Endodermal cell (in vitro differentiated cells): ENCODE data around the gene B4GALNT4. TPM values are rescaled to one million over a fixed set of nuclear protein-coding genes. Genes with fewer than 3 reads are reported as not detected.
A peak's percentile ranks its signal among the peaks of the same experiment; 100 is the strongest.
"Not testable (repeated sequence)": the region's sequence is repeated elsewhere in the genome, so short reads cannot be mapped to it uniquely, and the experiment has no call there.

Experiments
- DNase-seq: peaks from one replicate; pipeline ENCODE4 v3.0.0-alpha.2; 2017
- H3K27ac ChIP-seq: 2 replicates; pipeline ENCODE4 v1.5.1; 2013; ENCODE audit warnings: mild to moderate bottlenecking, low read depth, low read length, moderate library complexity
- H3K27me3 ChIP-seq: 2 replicates; pipeline ENCODE4 v1.6.1; 2013; ENCODE audit warnings: mild to moderate bottlenecking, low read length, moderate library complexity; ENCODE audit not compliant: insufficient read depth, control insufficient read depth, poor library complexity, severe bottlenecking
- H3K36me3 ChIP-seq: 2 replicates; pipeline ENCODE4 v1.7.0; 2013; ENCODE audit warnings: mild to moderate bottlenecking, low read length, moderate library complexity; ENCODE audit not compliant: control insufficient read depth, insufficient read depth
- H3K4me1 ChIP-seq: one replicate; pipeline ENCODE4 v1.7.0; 2013; ENCODE audit warnings: low read length; ENCODE audit not compliant: control insufficient read depth, insufficient read depth
- H3K4me3 ChIP-seq: 2 replicates; pipeline ENCODE4 v1.5.1; 2013; ENCODE audit warnings: mild to moderate bottlenecking, low read length, moderate library complexity
- H3K9ac ChIP-seq: 2 replicates; pipeline ENCODE4 v1.6.1; 2013; ENCODE audit warnings: mild to moderate bottlenecking, low read length, moderate library complexity; ENCODE audit not compliant: poor library complexity, severe bottlenecking; ENCODE audit errors: extremely low read depth
- H3K9me3 ChIP-seq: 2 replicates; pipeline ENCODE4 v1.6.1; 2013; ENCODE audit warnings: mild to moderate bottlenecking, low read length, moderate library complexity; ENCODE audit not compliant: control insufficient read depth
- H3K27ac Mint-ChIP-seq: 2 replicates; pipeline ENCODE4 v1.8.0; 2020; ENCODE audit warnings: mixed read lengths
- H3K27me3 Mint-ChIP-seq: 2 replicates; pipeline ENCODE4 v1.8.0; 2021; ENCODE audit warnings: mild to moderate bottlenecking, mixed read lengths; ENCODE audit not compliant: insufficient read depth
- H3K36me3 Mint-ChIP-seq: 2 replicates; pipeline ENCODE4 v1.8.0; 2020; ENCODE audit warnings: low read depth, mixed read lengths
- H3K4me1 Mint-ChIP-seq: 2 replicates; pipeline ENCODE4 v1.8.0; 2020; ENCODE audit warnings: mixed read lengths
- H3K4me3 Mint-ChIP-seq: 2 replicates; pipeline ENCODE4 v1.8.0; 2020; ENCODE audit warnings: mild to moderate bottlenecking, moderate library complexity, mixed read lengths
- H3K9me3 Mint-ChIP-seq: 2 replicates; pipeline ENCODE4 v1.8.0; 2020; ENCODE audit warnings: mild to moderate bottlenecking, mixed read lengths
- WGBS, 2 experiments: methylation state at CpG; one replicate each; pipeline versions ENCODE4 v1.1.5 to v1.1.7; 2013; ENCODE audit warnings: missing lambda C conversion rate in 2 of 2, mixed read lengths in 1 of 2; ENCODE audit not compliant: insufficient coverage in 1 of 2, insufficient read length in 1 of 2; 5-methylcytosine and 5-hydroxymethylcytosine counted together
- long read RNA-seq, 4 experiments: library from polyadenylated mRNA in 2 of 4; library from RNA in 1 of 4; library from capped mRNA in 1 of 4; stranded (forward) in 3 of 4; unstranded in 1 of 4; transcript quantifications; one replicate each; pipeline ENCODE4 v2.0.0, GENCODE V29; 2020 to 2021; ENCODE audit warnings: inconsistent platforms in 1 of 4
- polyA plus RNA-seq, 2 experiments: library from polyadenylated mRNA; stranded (reverse); fragments of 50-300 nt; gene quantifications; one replicate each; pipeline ENCODE4 v1.2.3, GENCODE V29; 2013
- total RNA-seq, 2 donors: library from RNA; stranded (reverse); fragmentation: NEBNext Ultra II Directional in 1 of 2; extraction: Animal tissue kit (Norgen Biotek cat#: 25700) in 1 of 2; gene quantifications; 2 replicates in 1 of 2; 3 replicates in 1 of 2; pipeline ENCODE4 v1.2.1, GENCODE V29; 2021
- TF ChIP-seq, protein P1 (sequence below): fragments of 200-600 bp; sonication (generic); conservative IDR thresholded peaks from 2 replicates; pipeline ENCODE4 v1.5.0; 2021; ENCODE audit warnings: antibody characterized with exemption, mild to moderate bottlenecking

Gene B4GALNT4, protein sequence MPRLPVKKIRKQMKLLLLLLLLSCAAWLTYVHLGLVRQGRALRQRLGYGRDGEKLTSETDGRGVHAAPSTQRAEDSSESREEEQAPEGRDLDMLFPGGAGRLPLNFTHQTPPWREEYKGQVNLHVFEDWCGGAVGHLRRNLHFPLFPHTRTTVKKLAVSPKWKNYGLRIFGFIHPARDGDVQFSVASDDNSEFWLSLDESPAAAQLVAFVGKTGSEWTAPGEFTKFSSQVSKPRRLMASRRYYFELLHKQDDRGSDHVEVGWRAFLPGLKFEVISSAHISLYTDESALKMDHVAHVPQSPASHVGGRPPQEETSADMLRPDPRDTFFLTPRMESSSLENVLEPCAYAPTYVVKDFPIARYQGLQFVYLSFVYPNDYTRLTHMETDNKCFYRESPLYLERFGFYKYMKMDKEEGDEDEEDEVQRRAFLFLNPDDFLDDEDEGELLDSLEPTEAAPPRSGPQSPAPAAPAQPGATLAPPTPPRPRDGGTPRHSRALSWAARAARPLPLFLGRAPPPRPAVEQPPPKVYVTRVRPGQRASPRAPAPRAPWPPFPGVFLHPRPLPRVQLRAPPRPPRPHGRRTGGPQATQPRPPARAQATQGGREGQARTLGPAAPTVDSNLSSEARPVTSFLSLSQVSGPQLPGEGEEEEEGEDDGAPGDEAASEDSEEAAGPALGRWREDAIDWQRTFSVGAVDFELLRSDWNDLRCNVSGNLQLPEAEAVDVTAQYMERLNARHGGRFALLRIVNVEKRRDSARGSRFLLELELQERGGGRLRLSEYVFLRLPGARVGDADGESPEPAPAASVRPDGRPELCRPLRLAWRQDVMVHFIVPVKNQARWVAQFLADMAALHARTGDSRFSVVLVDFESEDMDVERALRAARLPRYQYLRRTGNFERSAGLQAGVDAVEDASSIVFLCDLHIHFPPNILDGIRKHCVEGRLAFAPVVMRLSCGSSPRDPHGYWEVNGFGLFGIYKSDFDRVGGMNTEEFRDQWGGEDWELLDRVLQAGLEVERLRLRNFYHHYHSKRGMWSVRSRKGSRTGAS
- 100 to 1,000 TPM; 109 to 118 TPM for total RNA-seq
- 126 TPM for polyA plus RNA-seq (2013, experiment 1 of 2)
- 105 TPM for polyA plus RNA-seq (2013, experiment 2 of 2)
- long read RNA-seq, experiment 1, partial matches to known transcripts: 13 of 15 reads
- long read RNA-seq, experiment 1, other reads (novel, unspliced or antisense): 2 of 15 reads
- long read RNA-seq, experiment 2, transcript B4GALNT4-201 (20 exons, 3,444 nt): major isoform, 18 of 59 reads
- long read RNA-seq, experiment 2, partial matches to known transcripts: 27 of 59 reads
- long read RNA-seq, experiment 2, other reads (novel, unspliced or antisense): 14 of 59 reads
- long read RNA-seq, experiment 3, partial matches to known transcripts: 12 of 15 reads
- long read RNA-seq, experiment 3, other reads (novel, unspliced or antisense): 3 of 15 reads
- long read RNA-seq, experiment 4: 0 reads

DNA sequence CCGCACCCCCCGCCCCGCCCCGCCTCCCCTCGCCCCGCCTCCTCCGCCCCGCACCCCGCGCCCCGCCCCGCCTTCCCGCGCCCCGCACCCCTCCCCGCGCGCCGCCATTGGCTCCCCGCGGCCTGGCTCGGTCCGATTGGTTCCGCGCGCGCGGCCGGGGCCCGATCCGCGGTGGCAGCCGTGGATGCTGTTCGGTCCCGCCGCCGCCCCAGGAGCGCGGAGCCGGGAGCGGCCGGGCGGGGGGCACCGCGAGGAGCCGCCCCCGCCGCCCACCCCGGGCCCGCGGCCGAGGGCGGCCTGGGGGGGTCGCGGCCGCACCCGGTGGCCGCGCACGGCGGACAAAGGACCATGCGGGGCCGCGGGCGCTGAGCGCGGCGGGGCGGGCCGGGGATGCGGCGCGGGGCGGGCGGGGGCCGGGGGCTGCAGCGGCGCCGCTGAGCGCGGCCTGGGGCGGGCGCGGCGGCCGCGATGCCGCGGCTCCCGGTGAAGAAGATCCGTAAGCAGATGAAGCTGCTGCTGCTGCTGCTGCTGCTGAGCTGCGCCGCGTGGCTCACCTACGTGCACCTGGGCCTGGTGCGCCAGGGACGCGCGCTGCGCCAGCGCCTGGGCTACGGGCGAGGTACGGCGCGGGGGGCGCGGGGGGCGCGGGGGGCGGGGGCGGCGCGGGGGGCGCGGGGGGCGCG, at the start of gene B4GALNT4:
Gene B4GALNT4 (plus strand): TSS at position 164 of the 683 bp plus-strand sequence. CDS start 305 bp downstream, at position 469.
- TF ChIP-seq, protein P1, sequence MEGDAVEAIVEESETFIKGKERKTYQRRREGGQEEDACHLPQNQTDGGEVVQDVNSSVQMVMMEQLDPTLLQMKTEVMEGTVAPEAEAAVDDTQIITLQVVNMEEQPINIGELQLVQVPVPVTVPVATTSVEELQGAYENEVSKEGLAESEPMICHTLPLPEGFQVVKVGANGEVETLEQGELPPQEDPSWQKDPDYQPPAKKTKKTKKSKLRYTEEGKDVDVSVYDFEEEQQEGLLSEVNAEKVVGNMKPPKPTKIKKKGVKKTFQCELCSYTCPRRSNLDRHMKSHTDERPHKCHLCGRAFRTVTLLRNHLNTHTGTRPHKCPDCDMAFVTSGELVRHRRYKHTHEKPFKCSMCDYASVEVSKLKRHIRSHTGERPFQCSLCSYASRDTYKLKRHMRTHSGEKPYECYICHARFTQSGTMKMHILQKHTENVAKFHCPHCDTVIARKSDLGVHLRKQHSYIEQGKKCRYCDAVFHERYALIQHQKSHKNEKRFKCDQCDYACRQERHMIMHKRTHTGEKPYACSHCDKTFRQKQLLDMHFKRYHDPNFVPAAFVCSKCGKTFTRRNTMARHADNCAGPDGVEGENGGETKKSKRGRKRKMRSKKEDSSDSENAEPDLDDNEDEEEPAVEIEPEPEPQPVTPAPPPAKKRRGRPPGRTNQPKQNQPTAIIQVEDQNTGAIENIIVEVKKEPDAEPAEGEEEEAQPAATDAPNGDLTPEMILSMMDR: no peak
- Histone ChIP-seq H3K4me1 (no peaks in the 10 kb centered on the region), H3K27me3 (no peaks in the 10 kb centered on the region), H3K9ac (peak within 1 kb of the TSS; percentile 81), H3K4me3 (peak within 1 kb of the TSS; percentile 85), H3K9me3 (peaks cover 8% of the 10 kb centered on the region), H3K36me3 (peaks cover 21% of the 10 kb centered on the region), H3K27ac (peak within 1 kb of the TSS; percentile 81)
- Mint-ChIP-seq H3K27me3 (peaks cover 3% of the 10 kb centered on the region), H3K9me3 (peaks cover 4% of the 10 kb centered on the region), H3K36me3 (peaks cover 24% of the 10 kb centered on the region), H3K27ac (peak within 1 kb of the TSS; percentile 93), H3K4me3 (peak within 1 kb of the TSS; percentile 75), H3K4me1 (peaks cover 9% of the 10 kb centered on the region)
- peak; percentile 63 for DNase-seq
- 0 to 1% methylated on average over 46 to 105 of the region's 118 CpGs for WGBS, 2 experiments

DNA sequence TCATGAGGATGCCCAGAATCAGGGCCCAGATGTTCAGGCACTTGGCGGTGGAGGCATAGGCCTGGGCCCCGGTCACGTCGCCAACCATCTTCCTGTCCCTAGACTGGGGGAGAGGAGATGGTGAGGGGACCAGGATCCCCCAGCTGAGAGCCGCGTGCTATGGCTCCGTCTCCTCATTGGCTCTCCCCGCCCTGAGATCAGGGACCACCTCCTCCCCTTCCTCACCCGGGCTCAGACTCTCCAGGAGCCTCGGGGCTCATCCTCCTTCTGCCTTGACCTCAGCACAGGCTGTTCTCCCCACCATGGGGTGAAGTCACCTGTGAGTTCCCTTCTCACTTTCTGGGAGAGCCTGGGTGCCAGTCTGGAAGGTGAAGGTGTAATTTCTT, 49.4 kb upstream of the B4GALNT4 start:
- H3K9me3 ChIP-seq, H3K27me3 Mint-ChIP-seq, H3K27me3 ChIP-seq, H3K4me1 ChIP-seq, H3K27ac ChIP-seq, H3K9me3 Mint-ChIP-seq: not testable (repeated sequence)
- Mint-ChIP-seq H3K4me1 (peaks cover 24% of the 10 kb centered on the region), H3K27ac (peak overlapping the region; percentile 96), H3K36me3 (peaks cover 12% of the 10 kb centered on the region), H3K4me3 (peak overlapping the region; percentile 89)
- peak overlapping the region; percentile 68 for H3K9ac ChIP-seq
- peak overlapping the region; percentile 87 for H3K4me3 ChIP-seq
- peaks cover 11% of the 10 kb centered on the region for H3K36me3 ChIP-seq
- no CpG with 5 or more reads among the region's 10 CpGs for WGBS, 2 experiments
- DNase-seq: peak; percentile 65

DNA sequence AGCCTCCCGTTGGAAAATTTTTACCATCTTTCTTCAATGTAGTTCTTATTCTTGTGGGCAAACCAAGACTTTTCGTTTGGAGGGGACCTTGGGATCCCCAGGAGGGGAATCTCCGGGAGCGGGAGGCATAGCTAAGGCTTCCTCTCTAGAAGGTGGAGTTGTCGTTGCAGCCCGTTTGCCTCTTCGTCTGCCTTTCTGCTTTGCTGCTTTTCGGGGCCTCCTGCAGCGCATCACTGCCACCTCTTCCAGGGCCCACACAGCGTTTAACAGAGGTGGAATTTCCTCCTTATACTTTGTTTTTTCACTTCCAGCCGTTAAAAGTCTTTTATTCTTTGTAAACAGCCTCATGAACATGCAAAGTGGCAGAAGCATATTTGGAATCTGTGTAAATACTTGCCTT, 45.1 kb upstream of the B4GALNT4 start:
- peaks cover 28% of the 10 kb centered on the region for H3K4me1 Mint-ChIP-seq
- TF ChIP-seq, protein P1: no peak
- H3K27me3 Mint-ChIP-seq: no peaks in the 10 kb centered on the region
- no peak overlapping the region for H3K4me3 Mint-ChIP-seq
- H3K9me3 Mint-ChIP-seq: peaks cover 3% of the 10 kb centered on the region
- H3K27ac Mint-ChIP-seq: no peak overlapping the region
- H3K4me3 ChIP-seq: no peak overlapping the region
- H3K9me3 ChIP-seq: no peaks in the 10 kb centered on the region
- peak; percentile 61 for DNase-seq
- 73 to 81% methylated on average over 9 to 11 of the region's 11 CpGs for WGBS, 2 experiments
- H3K9ac ChIP-seq: no peak overlapping the region
- H3K36me3 Mint-ChIP-seq: peaks cover under 1% of the 10 kb centered on the region
- no peaks in the 10 kb centered on the region for H3K27me3 ChIP-seq
- H3K36me3 ChIP-seq: no peaks in the 10 kb centered on the region
- no peak overlapping the region for H3K27ac ChIP-seq
- H3K4me1 ChIP-seq: no peaks in the 10 kb centered on the region

DNA sequence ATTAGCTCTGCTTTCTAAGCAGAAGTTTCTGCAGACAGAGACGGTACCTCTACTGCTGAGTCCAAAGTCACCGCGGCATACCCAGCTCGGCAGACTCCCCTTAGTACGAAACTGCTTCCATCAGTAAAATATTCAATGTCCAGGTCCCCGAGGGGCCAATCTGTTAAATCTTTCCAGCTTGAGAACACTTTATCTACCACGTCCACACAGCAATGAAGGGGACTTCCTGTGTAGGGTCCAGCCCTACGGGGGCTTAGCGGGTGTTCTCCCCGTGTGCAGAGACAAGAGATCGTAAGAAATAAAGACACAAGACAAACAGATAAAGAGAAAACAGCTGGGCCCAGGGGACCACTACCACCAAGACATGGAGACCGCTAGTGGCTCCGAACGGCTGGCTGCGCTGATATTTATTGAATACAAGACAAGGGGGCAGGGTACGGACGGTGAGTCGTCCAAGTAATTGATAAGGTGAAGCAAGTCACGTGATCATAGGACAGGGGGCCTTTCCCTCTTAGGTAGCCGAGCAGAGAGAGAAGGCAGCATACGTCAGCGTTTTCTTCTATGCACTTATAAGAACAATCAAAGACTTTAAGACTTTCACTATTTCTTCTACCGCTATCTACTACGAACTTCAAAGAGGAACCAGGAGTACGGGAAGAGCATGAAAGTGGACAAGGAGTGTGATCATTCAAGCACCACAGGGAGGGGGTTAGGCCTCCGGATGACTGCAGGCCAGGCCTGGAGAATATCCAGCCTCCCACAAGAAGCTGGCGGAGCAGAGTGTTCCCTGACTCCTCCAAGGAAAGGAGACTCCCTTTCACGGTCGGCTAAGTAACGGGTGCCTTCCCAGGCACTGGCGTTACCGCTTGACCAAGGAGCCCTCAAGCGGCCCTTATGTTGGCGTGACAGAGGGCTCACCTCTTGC, 44.4 kb upstream of the B4GALNT4 start:
- not testable (repeated sequence) for H3K9ac ChIP-seq, H3K36me3 Mint-ChIP-seq, H3K9me3 ChIP-seq, H3K4me3 ChIP-seq, H3K4me3 Mint-ChIP-seq, H3K27me3 Mint-ChIP-seq, H3K4me1 ChIP-seq, DNase-seq, H3K27ac Mint-ChIP-seq, H3K27ac ChIP-seq, H3K27me3 ChIP-seq, H3K36me3 ChIP-seq
- WGBS, 2 experiments: 83 to 85% methylated on average over 15 to 22 of the region's 34 CpGs
- H3K4me1 Mint-ChIP-seq: peaks cover 24% of the 10 kb centered on the region
- peaks cover 10% of the 10 kb centered on the region for H3K9me3 Mint-ChIP-seq
